T-helper 17 cell (primary cell): ENCODE data around the gene PRDM16. TPM values are rescaled to one million over a fixed set of nuclear protein-coding genes. Genes with fewer than 3 reads are reported as not detected.
A peak's percentile ranks its signal among the peaks of the same experiment; 100 is the strongest.

Experiments used
- ATAC-seq: fragments of 150-1000 bp; cut with Tn5 transposase; 2 replicates; pipeline ENCODE4 v1.10.0; 2021; ENCODE audit warnings: mild to moderate bottlenecking, moderate library complexity
- DNase-seq, 3 donors: peaks; one replicate each; pipeline versions ENCODE4 v3.0.0 to v3.0.0-alpha.2; 2020 to 2021
- H3K9me3 ChIP-seq: one replicate; pipeline ENCODE4 v1.7.0; 2013; ENCODE audit warnings: low read length, mild to moderate bottlenecking; ENCODE audit not compliant: control insufficient read depth, poor library complexity, severe bottlenecking
- H3K27ac Mint-ChIP-seq: one replicate; pipeline ENCODE4 v1.8.0; 2022; ENCODE audit warnings: mild to moderate bottlenecking, moderate library complexity, mixed read lengths
- H3K27me3 Mint-ChIP-seq: one replicate; pipeline ENCODE4 v1.8.0; 2022; ENCODE audit warnings: mixed read lengths
- H3K36me3 Mint-ChIP-seq: one replicate; pipeline ENCODE4 v1.8.0; 2022; ENCODE audit warnings: low read depth, mixed read lengths
- H3K4me1 Mint-ChIP-seq: one replicate; pipeline ENCODE4 v1.8.0; 2022; ENCODE audit warnings: mild to moderate bottlenecking, mixed read lengths
- H3K4me3 Mint-ChIP-seq: one replicate; pipeline ENCODE4 v1.8.0; 2022; ENCODE audit warnings: mild to moderate bottlenecking, moderate library complexity, mixed read lengths
- total RNA-seq, 4 donors: library from RNA in 2 of 4; stranded (reverse) in 2 of 4; gene quantifications; one replicate each; pipeline ENCODE4 v1.2.3 and lab custom pipeline; 2022 to 2026

Gene PRDM16
- total RNA-seq, 2 donors from 2014 or later: not detected

DNA sequence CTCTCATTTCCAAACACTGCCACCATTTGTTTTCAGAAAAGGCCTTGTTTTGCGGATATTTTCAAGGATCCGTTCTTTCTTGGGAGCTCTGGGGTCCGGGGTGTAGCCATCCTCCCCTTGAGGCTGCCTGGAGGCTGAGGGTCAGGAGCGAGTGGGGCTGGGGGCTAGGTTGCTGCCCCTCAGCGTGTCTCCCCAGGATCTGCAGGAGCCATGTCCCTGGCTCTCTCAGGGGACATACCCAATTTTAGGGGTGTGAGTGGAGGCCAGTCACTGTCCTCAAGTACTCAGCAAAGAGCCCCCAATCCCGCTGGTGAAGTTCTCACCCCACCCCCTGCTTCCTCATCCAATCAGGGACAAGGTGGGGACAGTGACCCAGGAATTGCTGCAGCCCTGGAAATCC lies 15.0 kb upstream of the PRDM16 start:
- no peak for ATAC-seq
- Mint-ChIP-seq H3K27me3 (peaks cover 21% of the 10 kb centered on the region), H3K27ac (no peak overlapping the region), H3K4me3 (no peak overlapping the region), H3K4me1 (no peaks in the 10 kb centered on the region), H3K36me3 (peaks cover 2% of the 10 kb centered on the region)
- no peaks in the 10 kb centered on the region for H3K9me3 ChIP-seq
- DNase-seq: peak in 1 of 3 donors; percentile 3

DNA sequence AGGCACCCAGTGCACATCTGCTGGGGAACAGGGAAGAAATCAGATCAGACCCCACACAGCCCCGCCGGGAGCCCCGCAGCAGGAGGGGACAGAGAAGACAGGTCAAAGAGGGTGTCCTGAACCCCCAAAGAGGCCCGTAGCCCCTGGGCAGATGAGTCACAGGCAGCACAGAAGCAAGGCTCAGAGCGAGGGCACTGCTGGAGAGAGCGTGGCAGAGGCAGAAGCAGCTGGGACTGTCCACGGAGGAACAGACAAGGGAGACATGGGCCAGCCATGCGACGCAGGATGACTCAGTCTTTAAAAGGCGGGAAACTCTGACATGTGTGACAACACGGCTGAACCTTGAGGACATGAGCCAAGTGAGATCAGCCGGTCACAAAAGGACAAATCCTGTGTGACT lies 14.5 kb upstream of the PRDM16 start:
- ATAC-seq (no peak), DNase-seq (peak in 1 of 3 donors; percentile 1)
- no peaks in the 10 kb centered on the region for H3K4me1 Mint-ChIP-seq
- peaks cover 2% of the 10 kb centered on the region for H3K36me3 Mint-ChIP-seq
- H3K9me3 ChIP-seq: no peaks in the 10 kb centered on the region
- H3K4me3 Mint-ChIP-seq: no peak overlapping the region
- peaks cover 21% of the 10 kb centered on the region for H3K27me3 Mint-ChIP-seq
- no peak overlapping the region for H3K27ac Mint-ChIP-seq

DNA sequence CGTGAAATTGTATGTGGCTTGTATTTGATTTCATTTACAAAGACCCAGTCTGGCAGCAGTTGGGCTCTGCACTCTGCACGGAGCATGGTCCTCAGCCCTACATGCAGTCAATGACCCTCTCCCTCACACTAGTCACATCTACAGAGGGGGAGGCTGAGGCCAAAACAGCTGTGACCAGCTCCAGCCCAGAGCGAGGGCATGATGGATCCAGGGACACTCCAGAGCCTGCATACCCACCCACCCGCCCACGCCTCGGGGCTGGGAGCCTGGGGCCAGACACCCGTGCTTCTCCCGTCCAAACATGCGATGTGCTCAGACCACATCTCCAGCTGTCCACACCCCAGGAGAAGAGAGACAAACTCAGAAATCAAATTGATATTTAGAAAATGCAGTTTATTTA lies 14.0 kb upstream of the PRDM16 start:
- Mint-ChIP-seq H3K36me3 (peaks cover 2% of the 10 kb centered on the region), H3K4me1 (no peaks in the 10 kb centered on the region), H3K4me3 (no peak overlapping the region), H3K27ac (no peak overlapping the region), H3K27me3 (peaks cover 21% of the 10 kb centered on the region)
- no peaks in the 10 kb centered on the region for H3K9me3 ChIP-seq
- ATAC-seq (no peak), DNase-seq (peak in 1 of 3 donors; percentile 2)

DNA sequence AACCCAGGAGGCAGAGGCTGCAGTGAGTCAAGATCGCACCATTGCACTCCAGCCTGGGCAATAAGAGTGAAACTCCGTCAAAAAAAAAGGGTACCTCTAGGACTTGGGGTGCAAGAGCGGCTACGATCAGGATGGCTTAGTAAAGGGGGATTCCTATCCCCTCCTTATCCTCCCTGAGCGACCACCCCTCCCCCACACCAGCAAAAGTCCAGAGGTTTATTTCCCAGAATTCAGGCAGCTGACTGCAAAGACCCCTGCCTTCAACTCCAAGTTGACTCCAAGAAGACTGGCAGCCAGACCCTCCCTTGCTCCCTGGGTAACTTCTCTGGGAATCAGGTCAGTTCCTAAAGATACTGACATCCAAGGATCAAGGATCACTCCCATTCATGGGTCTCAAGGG lies 12.4 kb upstream of the PRDM16 start:
- no peak overlapping the region for H3K27ac Mint-ChIP-seq
- peaks cover 2% of the 10 kb centered on the region for H3K36me3 Mint-ChIP-seq
- ATAC-seq: no peak
- no peaks in the 10 kb centered on the region for H3K4me1 Mint-ChIP-seq
- H3K27me3 Mint-ChIP-seq: peaks cover 28% of the 10 kb centered on the region
- H3K9me3 ChIP-seq: no peaks in the 10 kb centered on the region
- H3K4me3 Mint-ChIP-seq: no peak overlapping the region
- no peak for DNase-seq

DNA sequence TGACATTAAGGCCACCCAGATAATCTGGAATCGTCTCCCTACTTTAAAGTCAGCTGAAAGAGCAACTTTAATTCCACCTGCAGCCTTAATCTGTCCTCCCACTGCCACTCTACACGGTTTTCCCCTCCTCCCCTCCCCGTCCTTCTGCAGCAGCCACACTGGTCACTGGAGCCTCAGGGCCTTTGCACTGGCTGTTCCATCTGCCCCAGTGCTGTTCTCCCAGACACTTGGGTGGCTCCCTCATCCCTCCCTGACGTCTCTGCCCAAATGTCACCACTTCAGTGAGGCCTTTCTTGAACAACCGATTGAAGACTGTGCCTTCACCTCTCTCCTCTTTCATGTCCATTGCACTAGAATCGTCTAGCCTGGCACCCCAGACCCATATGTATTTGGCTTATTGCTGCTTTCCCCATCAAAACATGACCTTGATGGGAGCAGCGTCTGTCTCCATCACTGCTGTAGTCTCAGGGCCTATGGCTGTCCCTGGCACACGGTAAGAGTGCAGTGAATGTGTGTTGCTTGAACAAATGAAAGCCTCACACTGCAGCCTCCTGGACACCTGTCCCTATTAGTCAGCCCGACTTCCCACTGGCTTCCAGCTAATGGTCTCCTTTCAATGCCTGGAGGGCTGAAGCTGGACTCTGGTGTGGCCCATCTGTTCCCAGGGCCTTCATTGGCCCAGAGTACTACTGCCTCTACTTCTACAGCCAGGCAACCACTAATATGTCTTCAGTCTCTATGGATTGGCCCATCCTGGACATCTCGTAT lies 10.6 kb upstream of the PRDM16 start:
- H3K4me3 Mint-ChIP-seq: no peak overlapping the region
- H3K27me3 Mint-ChIP-seq: peaks cover 24% of the 10 kb centered on the region
- no peak for DNase-seq
- ATAC-seq: no peak
- H3K9me3 ChIP-seq: no peaks in the 10 kb centered on the region
- H3K27ac Mint-ChIP-seq: no peak overlapping the region
- no peaks in the 10 kb centered on the region for H3K4me1 Mint-ChIP-seq
- no peaks in the 10 kb centered on the region for H3K36me3 Mint-ChIP-seq

DNA sequence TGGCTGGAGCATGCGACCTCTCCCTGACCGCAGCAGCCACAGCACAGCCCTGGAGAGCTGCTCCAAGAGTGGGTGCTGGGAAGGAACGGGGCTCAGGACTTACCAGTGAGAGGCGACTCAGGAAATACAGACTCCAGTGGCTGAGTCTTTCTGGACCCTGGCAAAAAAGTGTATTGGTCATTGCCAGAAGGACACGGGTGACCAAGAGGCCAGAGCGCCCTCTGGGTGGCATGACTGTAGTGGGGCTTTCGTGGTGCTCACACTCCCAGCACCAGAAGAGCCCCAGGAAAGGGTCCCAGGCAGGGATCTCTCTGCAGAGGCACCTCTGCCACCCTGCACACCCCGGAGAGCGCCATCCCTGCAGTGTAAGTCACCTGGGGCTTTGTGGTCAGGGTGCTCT lies 8.9 kb upstream of the PRDM16 start:
- Mint-ChIP-seq H3K27ac (no peak overlapping the region), H3K4me1 (no peaks in the 10 kb centered on the region), H3K36me3 (no peaks in the 10 kb centered on the region), H3K4me3 (no peak overlapping the region), H3K27me3 (peaks cover 17% of the 10 kb centered on the region)
- ATAC-seq (no peak), DNase-seq (no peak)
- no peaks in the 10 kb centered on the region for H3K9me3 ChIP-seq

DNA sequence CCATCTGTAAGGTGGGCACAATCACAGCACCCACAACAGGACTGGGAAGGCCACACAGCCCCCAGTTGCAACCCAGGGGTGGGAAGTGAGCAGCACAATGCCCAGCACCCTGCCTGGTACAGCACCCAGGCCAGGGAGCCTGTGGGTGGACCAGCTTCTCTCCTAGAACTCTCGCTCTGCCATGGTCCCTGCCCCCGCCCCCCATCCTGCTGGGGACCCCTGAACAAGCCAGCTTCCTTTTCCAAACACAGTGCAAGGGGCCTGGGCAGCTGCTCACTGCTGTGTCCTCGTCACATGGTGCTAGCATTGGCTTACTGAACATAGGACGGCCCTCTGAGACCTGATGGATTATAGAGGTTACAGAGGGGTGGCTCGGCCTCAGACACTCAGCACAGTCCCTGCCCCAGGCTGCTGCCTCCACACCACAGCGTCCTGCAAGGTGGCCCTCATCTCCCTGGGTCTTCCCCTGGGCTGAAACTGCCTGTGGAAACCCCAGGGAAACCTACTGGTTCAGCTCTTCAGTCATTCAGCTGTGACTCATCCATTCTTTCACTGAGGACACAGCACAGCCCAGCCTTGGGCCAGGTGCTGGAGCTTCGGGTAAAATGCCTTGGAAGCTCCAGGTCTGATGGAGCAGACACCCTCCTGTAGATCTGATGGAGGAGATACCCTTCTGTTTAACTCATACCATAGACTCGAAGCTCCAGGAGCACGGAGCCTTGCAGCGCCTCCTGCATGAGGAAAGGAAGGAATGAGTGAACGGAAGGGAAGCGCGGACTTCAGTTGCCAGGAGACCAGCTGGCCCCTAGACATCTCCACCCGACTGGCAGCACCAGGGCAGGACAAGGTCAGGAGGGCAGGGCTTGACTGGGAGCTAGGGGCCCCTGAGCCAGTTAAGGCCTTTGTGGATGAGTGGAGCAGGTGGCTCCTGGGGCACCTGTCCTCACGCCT lies 8.1 kb upstream of the PRDM16 start:
- ATAC-seq: no peak
- DNase-seq: no peak
- Mint-ChIP-seq H3K27me3 (peaks cover 15% of the 10 kb centered on the region), H3K36me3 (no peaks in the 10 kb centered on the region), H3K4me3 (no peak overlapping the region), H3K4me1 (no peaks in the 10 kb centered on the region), H3K27ac (no peak overlapping the region)
- no peaks in the 10 kb centered on the region for H3K9me3 ChIP-seq

DNA sequence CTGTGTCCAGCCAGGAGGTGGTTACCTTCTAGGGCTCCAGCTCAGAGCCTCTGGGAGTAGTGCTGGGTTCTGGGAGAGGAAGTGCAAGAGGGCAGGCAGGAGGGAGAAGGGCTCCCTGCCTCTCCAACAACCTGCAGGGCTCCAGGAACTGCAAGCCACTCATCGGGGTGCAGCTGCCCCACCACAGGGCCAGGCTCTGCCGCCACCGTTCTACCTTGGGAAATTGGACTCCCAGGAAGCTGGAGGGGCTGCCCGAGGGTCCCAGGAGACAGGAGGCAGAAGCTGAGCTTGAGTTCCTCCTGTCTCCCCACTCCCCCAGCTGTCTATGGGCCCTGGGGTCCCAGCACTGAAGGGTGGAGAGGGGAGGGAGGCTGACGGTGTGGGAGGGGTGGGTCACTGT lies 7.4 kb upstream of the PRDM16 start:
- Mint-ChIP-seq H3K4me3 (no peak overlapping the region), H3K27me3 (peaks cover 16% of the 10 kb centered on the region), H3K4me1 (no peaks in the 10 kb centered on the region), H3K36me3 (no peaks in the 10 kb centered on the region), H3K27ac (no peak overlapping the region)
- DNase-seq (no peak), ATAC-seq (no peak)
- H3K9me3 ChIP-seq: no peaks in the 10 kb centered on the region

DNA sequence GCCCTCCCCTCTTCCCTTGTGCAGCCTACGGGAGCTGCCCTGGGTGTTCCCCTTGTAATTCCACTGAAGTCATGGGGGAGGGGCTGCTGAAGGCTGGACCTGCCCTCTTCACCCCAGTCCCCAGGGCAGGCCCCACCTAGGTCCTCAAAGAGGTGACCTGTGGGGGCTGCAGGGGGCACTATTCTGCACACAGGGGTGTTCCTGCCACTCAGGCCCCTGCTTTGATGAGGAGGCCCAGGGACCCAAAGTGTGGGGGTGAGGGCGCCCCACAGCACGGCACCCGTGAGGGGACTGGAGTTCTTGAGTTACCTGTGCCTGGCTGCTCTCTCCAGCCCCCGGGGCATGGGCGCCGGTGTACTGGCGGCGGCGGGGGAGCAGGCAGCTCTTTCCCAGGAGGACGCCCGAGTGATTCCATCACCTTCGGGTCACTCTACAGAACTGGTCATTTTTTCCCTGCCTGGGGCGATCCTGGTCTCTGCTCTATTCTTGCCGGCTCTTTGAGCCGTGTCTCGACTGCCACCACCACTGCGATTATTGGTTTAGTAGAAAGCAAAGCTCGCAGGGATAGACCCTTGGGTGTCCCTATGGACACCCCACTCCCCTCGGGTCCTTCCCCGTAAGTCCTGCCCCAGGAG lies 6.9 kb upstream of the PRDM16 start:
- no peaks in the 10 kb centered on the region for H3K36me3 Mint-ChIP-seq
- H3K4me3 Mint-ChIP-seq: no peak overlapping the region
- ATAC-seq: no peak
- no peak overlapping the region for H3K27ac Mint-ChIP-seq
- no peak for DNase-seq
- H3K27me3 Mint-ChIP-seq: peaks cover 21% of the 10 kb centered on the region
- no peaks in the 10 kb centered on the region for H3K4me1 Mint-ChIP-seq
- H3K9me3 ChIP-seq: no peaks in the 10 kb centered on the region

DNA sequence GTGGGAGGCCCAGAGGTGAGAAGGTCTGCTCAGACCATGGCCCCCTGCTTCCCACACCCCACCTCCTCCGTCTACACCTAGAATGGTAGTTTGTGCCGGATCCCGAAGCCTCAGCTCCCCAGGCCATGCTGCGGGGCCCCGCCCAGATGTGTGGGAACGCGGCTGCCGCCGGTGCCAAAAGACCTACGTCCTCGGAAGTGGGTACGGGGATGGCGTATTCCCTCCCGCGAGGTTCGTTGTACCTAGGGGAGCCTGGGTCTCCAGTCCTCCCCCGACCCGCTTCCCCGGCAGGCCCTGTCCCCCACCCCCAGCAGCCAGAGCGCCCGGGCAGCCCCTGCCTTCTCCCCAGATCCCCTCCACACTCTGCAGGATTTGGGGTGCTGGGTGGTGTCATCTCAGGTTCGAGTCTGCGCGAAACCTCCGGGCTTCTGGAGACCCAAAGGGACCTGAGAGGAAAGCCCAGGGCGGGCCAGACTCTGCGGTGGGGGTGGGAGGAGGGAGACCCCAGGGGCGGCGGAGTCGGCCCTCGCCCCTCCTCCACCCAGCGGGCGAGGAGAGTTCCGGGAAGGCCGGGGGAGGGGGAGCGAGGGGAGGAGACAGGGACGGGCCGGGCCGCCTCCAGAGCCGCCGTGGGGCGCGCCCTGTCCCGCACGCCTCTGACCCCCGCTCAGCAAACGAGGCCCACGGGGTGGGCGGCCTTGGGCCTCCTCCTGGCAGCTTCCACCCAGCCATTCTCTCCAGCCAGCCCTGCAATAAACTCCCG lies 6.2 kb upstream of the PRDM16 start:
- Mint-ChIP-seq H3K4me3 (no peak overlapping the region), H3K27ac (no peak overlapping the region), H3K4me1 (no peaks in the 10 kb centered on the region), H3K36me3 (no peaks in the 10 kb centered on the region), H3K27me3 (peaks cover 21% of the 10 kb centered on the region)
- ATAC-seq (no peak), DNase-seq (no peak)
- no peaks in the 10 kb centered on the region for H3K9me3 ChIP-seq

DNA sequence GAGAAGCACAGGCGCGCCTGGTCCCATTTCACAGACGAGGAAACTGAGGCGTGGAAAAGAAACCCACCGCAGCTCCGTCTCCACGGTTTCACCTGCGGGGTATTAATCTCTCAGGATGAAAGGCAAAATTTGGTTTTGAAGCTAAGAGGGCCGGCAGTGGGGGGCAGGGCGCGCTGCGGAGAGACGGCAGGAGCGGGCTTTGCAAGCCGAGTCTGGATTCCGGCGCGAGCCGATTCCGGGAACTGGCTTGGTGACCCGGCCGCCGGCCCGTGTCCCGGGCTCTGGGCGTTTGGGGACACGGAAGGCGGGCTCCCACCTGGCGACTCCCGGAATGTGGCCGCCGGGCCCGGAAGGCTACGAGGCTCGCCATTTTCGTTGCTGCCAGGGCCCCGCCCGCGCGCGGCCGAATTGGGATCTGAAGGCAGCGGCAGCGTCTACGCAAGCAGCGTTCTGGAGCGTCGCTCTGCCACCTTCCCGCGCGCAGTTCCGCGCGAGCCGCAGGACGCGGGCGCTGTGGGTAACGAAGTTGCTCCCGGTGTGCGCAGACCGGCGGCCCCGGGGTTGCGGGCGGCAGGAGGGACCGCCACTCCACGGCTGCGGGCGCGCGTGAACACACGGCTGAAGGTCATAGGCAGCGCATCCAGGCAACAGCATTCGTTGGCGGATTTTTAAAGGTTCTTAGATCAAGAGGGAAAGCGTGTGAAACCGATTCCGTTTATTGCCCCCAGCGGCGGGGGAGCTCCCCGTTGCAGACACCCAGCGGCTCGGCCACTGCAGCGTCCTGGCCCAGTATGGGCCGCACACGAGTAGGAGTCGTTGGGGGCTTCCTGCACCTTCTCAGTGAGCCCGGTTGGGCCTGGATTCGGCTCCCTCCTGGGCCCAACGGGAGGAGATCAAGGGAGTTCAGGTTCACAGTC lies 5.4 kb upstream of the PRDM16 start:
- H3K27me3 Mint-ChIP-seq: peaks cover 19% of the 10 kb centered on the region
- no peaks in the 10 kb centered on the region for H3K36me3 Mint-ChIP-seq
- no peaks in the 10 kb centered on the region for H3K4me1 Mint-ChIP-seq
- no peaks in the 10 kb centered on the region for H3K9me3 ChIP-seq
- H3K27ac Mint-ChIP-seq: no peak overlapping the region
- DNase-seq: no peak
- H3K4me3 Mint-ChIP-seq: no peak overlapping the region
- no peak for ATAC-seq

DNA sequence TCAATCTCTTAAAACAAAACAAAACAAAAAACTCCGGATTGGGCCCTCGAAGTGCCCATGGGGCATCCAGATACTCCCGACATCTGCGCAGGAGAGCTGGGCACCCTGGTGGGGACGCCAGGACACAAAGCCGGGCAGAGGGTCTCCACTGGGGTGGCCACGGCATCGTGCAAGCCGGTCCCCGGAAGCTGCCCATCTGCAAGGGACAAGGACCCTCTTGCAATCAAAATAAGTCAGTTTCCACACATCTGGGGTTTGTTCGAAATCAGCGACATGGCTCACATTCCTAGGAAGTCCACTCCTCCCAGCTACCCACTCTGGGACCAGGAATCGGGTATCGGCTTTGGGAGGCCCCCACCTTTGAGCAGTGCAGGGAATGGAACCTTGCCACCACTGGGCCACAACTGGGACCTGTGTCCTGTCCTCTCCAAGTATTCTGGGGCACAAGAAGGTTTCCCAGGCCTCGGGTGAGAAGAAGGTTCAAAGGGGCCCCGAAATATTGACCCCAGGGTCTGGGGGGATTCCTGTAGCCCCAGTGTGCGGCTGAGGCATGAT lies 4.6 kb upstream of the PRDM16 start:
- H3K27ac Mint-ChIP-seq: no peak overlapping the region
- no peaks in the 10 kb centered on the region for H3K9me3 ChIP-seq
- ATAC-seq (no peak), DNase-seq (no peak)
- no peak overlapping the region for H3K4me3 Mint-ChIP-seq
- no peaks in the 10 kb centered on the region for H3K36me3 Mint-ChIP-seq
- H3K4me1 Mint-ChIP-seq: peaks cover 2% of the 10 kb centered on the region
- H3K27me3 Mint-ChIP-seq: peaks cover 17% of the 10 kb centered on the region
